GM21526 (cell line): ENCODE measurements around the gene ERRFI1.

Source experiments
- ATAC-seq: cut with Tn5 transposase; IDR thresholded peaks from one replicate; pipeline ENCODE4 v1.9.1; 2021; ENCODE audit warnings: moderate library complexity; ENCODE audit not compliant: unreplicated experiment, low FRiP score

ERRFI1 gene

GRCh38 chr1:8020032-8020431 is 6.1 kb downstream of the ERRFI1 start:
- ATAC-seq: no peak

- ATAC-seq: no peak
Measured at GRCh38 chr1:8019229-8019620, 6.9 kb downstream of the ERRFI1 start.

- ATAC-seq: no peak
Measured at GRCh38 chr1:8018492-8019228, 7.4 kb downstream of the ERRFI1 start.

GRCh38 chr1:8017495-8018197 is 8.5 kb downstream of the ERRFI1 start:
- no peak for ATAC-seq

GRCh38 chr1:8016895-8017241 is 9.2 kb downstream of the ERRFI1 start:
- ATAC-seq: no peak

GRCh38 chr1:8016210-8016894 is 9.8 kb downstream of the ERRFI1 start:
- ATAC-seq: no peak

- ATAC-seq: no peak
Measured at GRCh38 chr1:8015809-8016165, 10.3 kb downstream of the ERRFI1 start.

GRCh38 chr1:8015036-8015808 is 10.9 kb downstream of the ERRFI1 start:
- no peak for ATAC-seq

GRCh38 chr1:8014381-8014988 is 11.6 kb downstream of the ERRFI1 start:
- ATAC-seq: no peak

GRCh38 chr1:8013800-8014199 is 12.3 kb downstream of the ERRFI1 start:
- ATAC-seq: no peak

- ATAC-seq: no peak
Measured at GRCh38 chr1:8013399-8013798, 12.7 kb downstream of the ERRFI1 start.

- ATAC-seq: no peak
Measured at GRCh38 chr1:8012955-8013354, 13.2 kb downstream of the ERRFI1 start.

GRCh38 chr1:8011923-8012858 is 13.9 kb downstream of the ERRFI1 start:
- no peak for ATAC-seq

- no peak for ATAC-seq
Measured at GRCh38 chr1:8011016-8011415, 15.1 kb downstream of the ERRFI1 start.

GRCh38 chr1:8010080-8010664 is 15.9 kb downstream of the ERRFI1 start:
- ATAC-seq: no peak

GRCh38 chr1:8009043-8010002 is 16.8 kb downstream of the ERRFI1 start:
- ATAC-seq: no peak

- ATAC-seq: no peak
Measured at GRCh38 chr1:8006037-8006963, 19.8 kb downstream of the ERRFI1 start.
